NCI-H510A treated with DMSO at 0.1 percent for 48 hours (cell line): Measurements from ENCODE around the gene YTHDF1.

Experiments used
- DNase-seq: peaks from one replicate; lab custom pipeline; 2025; lab: John Stamatoyannopoulos, UW

YTHDF1 gene

DNA sequence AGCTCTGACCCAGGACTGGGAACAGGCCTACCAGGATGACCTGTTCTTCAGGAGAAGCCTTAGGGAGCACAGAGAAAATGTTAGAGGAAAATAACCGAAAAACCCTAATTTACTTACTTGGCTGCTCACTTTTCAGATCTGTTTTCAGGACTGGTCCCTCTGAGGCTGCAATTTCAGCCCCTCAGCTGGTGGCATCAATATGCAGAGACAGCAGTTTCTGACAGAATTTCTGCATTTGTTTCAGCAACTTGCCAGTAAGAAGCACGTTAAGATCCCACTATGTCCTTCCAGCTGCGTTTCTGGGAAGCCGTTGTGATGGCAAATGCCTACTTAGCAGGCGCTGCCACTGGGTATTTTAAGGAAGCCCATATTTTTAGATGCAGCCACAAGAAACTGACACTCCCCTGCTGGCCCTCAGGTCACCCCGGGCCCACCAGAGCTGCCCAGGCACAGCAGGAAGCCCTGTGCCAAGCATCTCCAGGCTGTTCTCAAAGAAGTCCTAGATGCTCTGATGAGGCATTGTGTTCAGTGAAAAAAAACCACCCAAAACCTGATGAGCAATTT is 7.5 kb downstream of the YTHDF1 start:
- DNase-seq: no peak

DNA sequence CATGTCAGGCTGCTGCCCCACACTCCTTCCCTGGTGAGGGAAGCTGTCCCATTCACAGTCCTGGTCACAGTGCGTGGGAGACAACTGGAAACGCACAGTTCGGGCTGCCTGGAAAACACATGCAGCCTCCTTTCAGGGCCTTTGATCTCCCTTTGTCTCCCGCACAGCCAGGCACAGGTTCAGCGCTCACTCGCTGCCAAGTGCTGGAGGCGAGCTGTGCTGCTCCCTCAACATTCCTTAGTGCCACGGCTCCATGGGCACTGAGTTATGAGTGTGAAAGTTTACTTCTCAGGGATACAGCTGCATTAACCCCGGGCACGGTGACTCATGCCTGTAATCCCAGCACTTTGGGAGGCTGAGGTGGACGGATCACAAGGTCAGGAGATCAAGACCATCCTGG is 9.1 kb downstream of the YTHDF1 start:
- DNase-seq: no peak

- DNase-seq: no peak
Observed at GRCh38 chr20:63205896-63206295, 10.0 kb downstream of the YTHDF1 start.

- DNase-seq: no peak
Observed at GRCh38 chr20:63204362-63204761, 11.6 kb downstream of the YTHDF1 start.

- DNase-seq: no peak
Observed at GRCh38 chr20:63202811-63203526, 13.0 kb downstream of the YTHDF1 start.

DNA sequence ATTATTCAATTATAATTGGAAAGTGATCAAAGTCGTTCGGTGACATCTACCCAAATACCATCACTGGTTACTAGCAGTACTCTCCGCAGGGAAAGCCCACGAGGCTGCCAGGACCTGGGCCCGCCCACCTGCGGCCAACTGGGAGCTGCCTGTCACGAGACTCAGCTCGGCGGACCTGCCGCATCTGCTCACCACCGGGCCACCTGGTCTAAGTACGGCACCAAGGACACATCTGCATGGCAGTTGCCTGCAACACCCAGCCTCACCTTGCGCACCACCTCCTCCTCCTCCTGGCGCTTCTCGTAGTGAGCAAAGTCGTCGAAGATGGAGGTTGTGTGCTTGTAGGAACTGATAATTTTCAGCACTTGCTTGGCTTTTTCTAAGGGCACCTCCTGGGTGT is 13.9 kb downstream of the YTHDF1 start:
- no peak for DNase-seq

- DNase-seq: no peak
Observed at GRCh38 chr20:63198606-63199005, 17.3 kb downstream of the YTHDF1 start.

GRCh38 chr20:63196768-63197470 is 19.0 kb downstream of the YTHDF1 start:
- DNase-seq: no peak

- DNase-seq: no peak
Observed at GRCh38 chr20:63194797-63195173, 21.1 kb downstream of the YTHDF1 start.

- DNase-seq: no peak
Observed at GRCh38 chr20:63194007-63194796, 21.7 kb downstream of the YTHDF1 start.

GRCh38 chr20:63192721-63193120 is 23.2 kb downstream of the YTHDF1 start:
- DNase-seq: no peak

- no peak for DNase-seq
Observed at GRCh38 chr20:63191400-63191799, 24.5 kb downstream of the YTHDF1 start.

DNA sequence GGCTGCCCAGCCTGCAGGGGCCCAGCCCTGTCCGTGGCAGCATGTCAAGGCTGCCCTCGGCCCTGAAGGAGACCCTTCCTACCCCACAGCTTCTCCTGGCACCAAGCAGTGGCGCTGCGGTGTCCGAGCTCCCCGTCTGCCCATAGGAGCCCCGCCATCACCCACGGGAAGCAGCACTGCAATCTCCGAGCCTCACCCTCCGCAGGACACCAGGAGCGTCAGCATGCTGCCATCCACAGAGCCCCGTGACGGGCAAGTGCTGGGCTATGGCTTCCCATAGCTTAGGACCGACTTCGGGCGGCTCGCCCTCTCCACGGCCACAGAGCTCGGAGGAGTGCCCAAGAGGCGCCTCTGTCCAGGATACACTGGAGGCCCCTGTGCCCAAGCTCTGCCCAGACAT is 25.1 kb downstream of the YTHDF1 start:
- no peak for DNase-seq

DNA sequence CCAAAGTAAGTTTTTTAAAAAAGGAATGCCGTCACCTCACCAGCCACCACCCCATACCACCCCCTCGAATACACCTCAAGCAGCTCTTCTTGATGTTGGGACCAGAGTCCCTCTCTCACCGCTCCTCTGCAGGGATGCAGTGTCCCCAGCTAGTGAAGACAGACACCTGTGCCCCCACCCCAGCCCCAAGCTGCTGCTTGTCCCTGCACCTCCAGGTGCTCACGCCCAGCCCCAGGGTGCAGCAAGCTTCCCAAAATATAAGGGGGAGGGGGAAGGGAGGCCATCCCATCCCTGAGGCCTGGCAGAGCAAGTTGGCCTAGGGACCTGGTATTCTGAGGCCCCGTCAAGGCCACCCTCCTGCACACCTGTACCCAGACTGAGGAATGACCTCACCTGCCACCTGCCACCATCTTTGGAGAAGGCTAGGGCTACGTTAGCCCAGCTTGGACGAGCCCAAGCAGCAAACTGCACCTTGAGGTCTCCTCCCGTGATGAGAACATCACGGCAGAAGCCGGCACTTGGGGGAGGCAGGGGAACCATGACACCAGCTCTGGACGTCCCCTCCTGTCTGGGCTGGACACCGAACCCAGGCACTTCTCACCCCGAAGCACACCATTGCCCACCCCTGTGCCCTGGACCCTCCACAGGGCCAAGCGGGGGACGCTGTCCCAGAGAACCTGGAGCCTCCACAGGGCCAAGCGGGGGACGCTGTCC is 25.9 kb downstream of the YTHDF1 start:
- no peak for DNase-seq

DNA sequence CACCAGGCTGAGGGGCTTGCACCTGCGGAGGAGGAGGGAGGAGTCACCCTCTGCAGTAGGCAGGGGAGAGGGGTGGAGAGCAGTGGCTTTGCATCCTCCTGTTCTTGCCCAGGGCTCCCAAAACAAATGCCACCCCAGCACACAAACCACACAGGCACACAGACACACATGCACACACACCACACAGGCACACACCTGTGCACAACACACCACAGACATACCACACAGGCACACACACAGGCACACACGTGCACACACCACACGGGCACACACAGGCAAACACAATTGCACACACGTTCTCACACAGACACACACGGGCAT is 26.6 kb downstream of the YTHDF1 start:
- DNase-seq: no peak

DNA sequence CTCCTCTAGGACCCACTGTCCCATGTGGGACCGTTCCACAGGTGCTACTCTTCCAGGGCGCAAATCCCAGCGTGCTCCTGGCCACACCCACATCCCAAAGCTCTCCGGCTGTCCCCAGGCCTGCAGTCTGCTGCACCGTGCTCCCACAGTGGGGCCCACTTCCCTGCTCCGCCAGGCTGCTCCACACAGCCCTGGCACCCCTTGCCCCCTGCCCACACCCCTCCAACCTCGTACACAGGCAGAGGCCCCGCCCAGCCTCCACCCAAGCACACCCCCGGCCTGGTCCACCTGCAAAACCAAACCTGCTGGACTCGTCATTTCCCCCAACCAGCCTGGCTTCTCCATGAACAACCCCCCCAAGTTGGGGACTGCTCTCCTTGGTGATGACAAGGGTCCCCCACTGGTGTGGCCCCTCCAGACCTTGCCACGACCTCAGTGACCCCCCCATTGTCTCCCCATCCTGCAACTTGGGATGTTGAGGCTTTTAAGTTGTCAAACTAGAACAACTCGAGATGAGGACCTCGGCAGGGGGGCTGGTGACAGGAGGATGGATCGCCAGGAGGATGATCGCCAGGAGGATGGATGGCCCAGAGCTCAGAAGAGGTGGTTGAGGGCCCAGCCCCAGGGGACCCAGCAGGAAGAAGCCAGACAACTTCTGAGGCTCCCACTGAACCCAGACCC is 27.1 kb downstream of the YTHDF1 start:
- DNase-seq: no peak

GRCh38 chr20:63188159-63188442 is 27.8 kb downstream of the YTHDF1 start:
- DNase-seq: no peak

DNA sequence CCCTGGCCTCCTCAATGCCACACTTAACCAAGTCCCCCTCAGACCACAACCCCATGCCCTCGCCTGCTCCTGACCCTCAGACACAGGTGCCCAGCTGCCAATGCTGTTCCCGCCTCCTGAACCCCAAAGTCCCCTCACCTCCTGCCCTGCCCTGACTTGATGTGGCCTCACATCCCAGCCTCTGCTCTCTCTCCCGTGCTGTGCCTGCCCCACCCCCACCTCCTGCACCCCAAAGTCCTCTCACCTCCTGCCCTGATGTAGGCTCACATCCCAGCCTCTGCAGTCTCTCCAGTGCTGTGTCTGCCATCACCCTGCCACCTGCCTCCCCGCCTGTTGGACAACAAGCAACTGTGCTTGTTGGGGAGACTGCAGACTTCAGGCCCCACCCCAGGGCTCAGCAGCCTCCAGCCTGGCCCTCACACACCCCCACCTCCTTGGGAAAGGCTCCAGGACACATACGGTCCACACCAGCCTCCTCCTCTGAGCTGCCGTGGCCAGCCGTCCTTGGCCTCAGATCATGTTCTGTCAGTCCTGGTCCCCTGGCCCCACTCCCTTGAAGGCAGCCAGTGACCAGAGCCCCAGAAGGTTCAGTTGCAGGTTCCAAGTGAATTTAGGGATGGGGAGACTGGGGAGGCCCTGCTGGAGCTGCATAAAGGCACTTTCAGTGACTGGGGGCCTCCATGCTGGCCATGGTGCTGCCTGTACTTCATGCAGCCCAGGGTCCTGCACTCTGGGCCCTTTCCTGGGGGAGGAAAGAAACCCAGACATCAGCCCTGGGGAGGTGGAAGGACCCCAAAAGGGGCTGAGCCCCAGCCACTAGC is 28.4 kb downstream of the YTHDF1 start:
- DNase-seq: no peak

DNA sequence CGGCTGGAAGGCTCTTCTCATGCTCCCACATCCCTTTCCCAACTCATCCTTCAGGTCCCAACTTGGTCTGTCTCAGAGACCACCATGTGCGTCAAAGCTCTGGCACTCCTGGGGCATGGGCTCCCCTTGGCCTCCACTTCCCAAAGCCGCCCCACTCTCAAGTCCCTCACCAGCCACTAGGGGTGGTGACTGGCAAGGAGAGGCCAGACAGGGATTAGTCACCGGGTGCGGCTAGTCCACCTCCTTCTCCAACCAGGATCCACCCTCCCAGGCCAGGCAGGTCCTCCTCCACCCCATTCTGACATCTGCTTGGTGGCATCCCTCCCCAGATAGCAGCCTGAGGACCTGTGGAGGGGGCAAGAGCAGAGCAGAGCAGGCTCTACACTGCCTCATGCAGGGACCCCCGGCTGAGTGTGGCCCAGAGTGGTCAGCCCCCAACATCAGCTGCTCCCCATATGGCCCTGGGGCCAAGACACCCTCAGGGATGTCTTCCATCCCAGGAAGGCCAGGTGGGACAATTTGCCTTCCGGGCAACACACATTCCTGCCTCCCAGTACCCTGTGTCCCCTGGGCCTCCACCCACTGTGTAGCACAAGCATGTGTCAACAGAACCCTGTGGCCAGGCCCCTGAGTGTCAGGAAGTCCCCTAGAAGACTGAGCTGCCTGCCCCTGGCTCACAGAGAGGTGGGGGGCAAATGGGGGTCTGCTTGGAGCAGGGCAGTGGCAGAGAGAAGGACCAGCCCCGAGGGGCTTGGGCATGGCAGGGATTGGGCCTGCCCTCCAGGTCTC is 29.2 kb downstream of the YTHDF1 start:
- DNase-seq: no peak

DNA sequence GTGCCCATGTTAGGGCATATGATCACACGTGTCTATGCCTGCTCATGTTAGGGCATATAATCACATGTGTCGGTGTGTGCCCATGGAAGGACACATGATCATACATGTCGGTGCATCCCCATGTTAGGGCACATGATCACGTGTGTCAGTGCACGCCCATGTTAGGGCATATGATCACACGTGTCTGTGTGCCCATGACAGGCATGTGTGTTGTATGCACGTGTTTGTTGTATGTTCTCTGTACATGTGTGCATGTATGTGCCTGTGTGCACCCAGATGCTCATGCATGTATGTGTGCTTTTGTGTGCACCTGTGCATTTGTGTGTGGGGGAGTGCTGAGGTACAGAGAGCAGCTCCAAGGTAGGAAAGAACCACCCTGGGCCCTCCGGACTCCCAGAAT is 29.8 kb downstream of the YTHDF1 start:
- DNase-seq: no peak
